GM03348 (cell line): ENCODE measurements around the gene DBNL.
A peak's percentile ranks its signal among the peaks of the same experiment; 100 is the strongest.

Experiments
- DNase-seq: peaks from one replicate; pipeline ENCODE4 v3.0.0; 2012; ENCODE audit warnings: low spot score

DBNL gene

GRCh38 chr7:44078521-44078920, 34.0 kb downstream of the DBNL start:
- no peak for DNase-seq

DNA sequence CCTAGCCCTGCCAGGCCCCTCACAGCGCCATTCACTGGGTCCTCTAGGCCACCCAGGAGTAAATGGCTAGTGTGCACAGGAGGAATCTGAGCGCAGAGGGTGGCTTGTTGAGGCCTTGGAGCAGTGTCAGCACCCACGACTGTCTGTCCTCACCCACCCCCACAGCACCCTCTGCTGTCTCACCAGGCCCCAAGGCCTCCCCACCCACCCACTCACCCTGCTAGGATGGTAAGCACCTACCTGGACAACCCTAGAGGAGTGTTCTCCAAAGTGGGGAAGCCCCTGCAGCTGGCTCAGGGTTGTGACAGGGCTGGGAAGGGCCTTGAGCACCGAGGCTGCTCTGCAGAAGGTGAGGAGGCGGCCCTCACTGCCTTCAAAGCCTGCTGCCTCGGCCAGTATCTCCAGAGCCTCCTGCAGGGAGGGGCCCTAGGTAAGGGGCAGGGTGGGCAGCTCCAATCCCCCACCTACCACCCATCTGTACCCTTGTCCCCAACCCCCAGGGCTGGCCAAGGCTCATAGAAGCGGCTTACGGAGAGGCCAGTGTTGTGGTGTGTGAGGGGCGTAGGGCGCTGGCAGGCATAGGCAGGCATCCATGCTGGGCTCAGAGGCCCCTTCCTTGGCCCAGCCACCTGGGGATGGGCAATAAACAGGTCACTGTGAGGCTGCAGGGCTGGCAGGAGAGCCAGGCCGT, 35.0 kb downstream of the DBNL start:
- DNase-seq: no peak

DNA sequence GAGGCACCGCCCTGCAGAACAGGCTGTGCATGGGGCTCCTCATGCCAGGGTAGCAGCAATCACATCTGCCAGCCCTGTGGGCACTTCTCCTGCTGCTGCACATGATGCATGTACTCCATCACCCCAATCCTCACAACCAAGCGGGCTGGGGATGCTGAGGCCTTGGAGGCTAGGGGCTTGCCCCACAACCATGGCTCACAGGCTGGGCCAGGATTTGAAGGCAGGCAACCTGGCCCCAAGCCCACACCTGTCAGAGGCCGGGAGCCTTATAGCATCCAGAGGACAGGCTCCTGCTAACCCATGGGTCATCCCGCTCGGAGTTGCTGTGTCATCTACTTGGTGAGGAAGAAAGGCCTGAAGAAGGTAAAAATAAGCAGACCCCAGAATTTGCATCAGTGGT, 35.6 kb downstream of the DBNL start:
- no peak for DNase-seq

GRCh38 chr7:44080686-44081265, 36.3 kb downstream of the DBNL start:
- DNase-seq: no peak

DNA sequence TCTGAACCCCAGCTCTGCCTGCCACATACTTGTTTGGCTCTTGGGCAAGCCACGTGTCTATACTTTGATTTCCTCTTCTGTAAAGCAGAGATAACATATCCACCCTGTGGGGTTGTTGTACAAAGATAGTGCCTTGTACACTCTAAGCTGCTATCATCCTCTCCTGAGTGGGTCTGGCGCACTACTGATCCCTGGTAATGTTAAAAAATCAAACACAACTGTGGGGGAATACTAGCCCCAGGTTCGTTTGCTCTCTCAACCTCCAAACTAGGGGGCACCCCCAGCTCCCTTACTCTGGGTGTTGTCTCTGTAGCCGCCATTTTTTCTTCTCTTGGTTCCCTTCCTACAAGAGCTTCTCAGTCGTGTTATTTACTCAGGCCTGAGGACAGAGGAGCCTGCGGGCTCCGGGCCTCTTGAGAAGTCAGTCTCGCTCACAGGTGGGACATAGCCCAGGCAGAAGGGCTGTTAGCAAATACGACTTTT, 36.8 kb downstream of the DBNL start:
- DNase-seq: no peak

DNA sequence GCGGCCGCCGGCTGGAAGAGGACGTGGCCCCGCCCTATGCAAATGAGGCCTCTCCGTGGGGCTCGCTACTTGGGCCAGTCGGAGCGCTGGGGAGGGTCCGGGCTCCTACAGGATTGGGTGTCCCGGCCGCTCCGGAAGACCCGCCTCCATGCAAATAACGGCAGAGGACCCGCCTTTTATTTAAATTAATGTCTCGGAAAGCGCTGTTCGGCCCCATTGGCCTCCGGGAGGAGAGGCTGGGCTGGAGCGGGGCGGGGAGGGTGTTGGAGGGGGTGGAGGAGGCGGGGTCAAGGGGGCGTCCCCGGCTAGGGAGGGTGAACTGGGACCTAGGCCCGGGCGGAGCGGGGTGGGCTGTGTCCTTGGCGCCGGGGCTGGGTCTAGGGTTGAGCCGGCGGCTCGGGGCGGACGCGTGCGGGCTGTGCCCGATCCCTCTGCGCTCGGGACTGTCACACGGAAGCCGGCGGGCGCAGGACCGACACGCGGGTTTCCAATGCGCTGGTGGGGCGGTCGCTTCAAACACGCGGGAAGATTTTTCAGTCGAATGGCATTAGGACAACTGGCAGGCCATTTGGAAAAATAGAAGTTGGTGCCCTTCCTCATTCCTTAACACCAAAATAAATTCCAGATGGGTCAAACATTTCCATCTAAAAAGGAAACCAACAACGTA, 38.2 kb downstream of the DBNL start:
- peak; percentile 98 for DNase-seq

- no peak for DNase-seq
These were observed 39.3 kb downstream of the DBNL start for GRCh38 chr7:44083796-44084195.

DNA sequence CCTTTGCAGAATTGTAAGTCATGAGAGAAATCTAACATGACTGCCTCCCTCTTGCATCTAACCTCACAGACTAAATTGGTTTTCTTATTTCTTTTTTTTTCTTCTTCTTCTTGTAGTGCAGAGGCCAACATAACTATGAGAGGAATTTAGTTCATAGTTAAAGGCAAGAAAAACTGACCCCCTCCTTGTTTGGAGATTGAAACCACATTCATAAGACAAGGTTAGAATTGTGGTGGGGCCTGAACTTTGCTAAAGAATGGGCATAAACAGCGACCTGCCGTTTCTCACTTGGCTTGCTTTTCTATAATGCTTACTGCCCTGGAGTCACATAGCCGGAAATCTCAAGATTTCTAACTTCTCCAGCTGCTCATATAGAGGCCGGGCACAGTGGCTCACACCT, 40.2 kb downstream of the DBNL start:
- no peak for DNase-seq

- DNase-seq: no peak
These were observed 41.0 kb downstream of the DBNL start for GRCh38 chr7:44085546-44085945.

DNA sequence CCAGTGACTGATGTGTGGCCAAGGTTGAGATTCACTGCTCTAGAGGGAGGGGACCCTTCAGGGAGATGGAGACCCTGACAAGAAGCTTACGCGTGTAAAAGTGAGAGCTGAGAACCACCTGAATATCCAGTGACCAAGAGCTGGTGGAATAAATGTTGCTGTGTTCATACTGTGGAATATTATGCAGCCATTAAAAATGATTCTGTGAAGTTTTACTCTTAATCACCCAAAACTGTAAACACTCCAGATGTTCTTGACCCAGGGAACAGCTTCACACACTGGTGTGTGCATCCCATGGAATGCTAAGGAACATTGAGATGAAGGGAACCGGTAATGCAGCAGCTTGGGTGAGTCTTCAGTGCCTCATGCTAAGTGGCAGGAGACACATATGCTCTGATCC, 42.1 kb downstream of the DBNL start:
- DNase-seq: no peak

GRCh38 chr7:44087911-44088838, 43.7 kb downstream of the DBNL start:
- DNase-seq: peak; percentile 90

DNA sequence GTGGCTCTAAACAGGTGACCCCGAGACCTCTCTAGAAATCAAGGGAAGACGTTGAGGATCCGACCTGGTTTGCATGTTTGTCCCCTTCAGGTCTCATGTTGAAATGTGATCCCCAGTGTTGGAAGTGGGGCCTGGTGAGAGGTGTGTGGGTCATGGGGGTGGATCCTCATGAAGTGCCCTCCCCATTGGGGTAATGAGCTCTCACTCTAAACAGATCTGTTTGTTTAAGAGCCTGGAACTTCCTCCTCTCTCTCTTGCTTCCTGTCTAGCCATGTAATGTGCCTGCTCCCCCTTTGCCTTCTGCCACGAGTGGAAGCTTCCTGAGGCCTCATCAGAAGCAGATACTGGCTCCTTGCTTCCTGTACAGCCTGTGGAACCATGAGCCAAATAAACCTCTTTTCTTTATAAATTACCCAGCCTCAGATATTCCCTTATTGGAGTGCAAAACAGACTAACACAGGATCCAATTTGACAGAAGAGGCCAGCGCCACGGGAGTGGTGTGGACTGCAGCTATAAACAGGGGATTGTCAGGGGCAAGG, 48.7 kb downstream of the DBNL start:
- no peak for DNase-seq

DNA sequence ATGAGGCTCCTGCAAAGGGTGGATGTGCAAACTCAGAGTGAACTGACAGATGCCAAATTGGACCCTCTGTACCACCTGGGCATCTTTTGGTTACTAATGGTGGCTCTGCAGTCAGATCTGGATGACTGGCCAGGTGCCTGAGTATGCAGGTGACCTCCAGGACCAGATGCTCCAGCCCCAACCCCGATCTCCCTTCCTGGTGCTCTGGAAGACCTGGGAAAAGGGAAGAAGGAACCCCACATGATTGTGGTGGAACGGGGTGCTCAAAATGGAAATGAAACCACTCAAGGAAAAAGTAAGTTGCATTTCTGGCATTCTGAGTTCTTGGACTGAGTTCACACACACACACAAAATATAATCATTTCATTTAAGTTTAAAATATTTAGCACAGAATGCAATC, 49.9 kb downstream of the DBNL start:
- DNase-seq: no peak

DNA sequence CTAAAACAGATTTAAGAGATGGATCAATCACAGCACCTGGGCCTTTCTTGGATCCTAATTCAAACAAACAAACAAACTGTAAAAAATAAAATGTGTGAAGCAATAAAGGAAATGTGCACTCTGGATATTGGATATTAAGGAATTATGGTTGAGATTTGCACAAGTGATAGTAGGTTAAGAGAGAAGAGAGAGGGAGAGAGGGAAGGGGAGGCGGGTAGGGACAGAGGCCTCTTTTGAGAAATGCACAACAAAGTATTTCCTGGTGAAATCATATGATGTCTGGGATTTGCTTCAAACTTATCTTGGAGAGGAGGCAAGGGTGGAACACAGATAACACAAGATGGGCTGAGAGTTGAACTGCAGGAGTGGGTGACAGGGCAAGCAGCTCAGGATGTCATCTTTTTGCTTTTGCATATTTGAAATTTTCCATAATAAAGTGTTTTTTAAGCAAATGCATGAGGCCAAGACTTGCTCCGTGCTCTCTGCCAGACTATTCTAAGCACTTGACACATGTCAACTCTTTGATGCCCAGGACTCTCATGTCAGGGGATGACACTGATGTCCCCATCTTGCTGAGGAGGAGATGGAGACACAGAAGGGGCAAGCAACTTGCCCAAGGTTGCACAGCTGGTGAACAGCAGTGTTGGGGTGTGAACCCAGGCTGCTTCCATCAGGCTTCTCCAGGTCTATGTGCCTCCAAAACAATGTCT, 50.5 kb downstream of the DBNL start:
- DNase-seq: no peak

DNA sequence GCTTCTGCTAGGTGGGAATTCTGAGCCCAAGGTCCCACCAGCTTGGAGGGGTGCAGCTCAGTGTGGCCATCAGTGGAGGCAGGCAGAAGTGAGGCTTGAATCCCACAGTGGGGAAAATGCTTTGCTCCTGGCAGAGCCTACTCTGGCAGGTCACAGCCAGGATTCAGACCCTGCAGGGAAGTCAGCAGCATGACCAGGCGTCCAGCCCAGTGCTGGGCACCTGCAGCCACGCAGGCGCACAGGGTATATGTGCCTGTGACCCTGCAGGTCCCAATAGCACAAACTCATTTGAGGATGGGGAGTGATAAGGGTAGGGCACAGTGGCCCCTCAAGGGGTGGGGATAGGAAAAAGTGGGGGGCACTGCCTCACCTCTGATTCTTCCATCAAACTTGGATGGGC, 51.3 kb downstream of the DBNL start:
- no peak for DNase-seq

DNA sequence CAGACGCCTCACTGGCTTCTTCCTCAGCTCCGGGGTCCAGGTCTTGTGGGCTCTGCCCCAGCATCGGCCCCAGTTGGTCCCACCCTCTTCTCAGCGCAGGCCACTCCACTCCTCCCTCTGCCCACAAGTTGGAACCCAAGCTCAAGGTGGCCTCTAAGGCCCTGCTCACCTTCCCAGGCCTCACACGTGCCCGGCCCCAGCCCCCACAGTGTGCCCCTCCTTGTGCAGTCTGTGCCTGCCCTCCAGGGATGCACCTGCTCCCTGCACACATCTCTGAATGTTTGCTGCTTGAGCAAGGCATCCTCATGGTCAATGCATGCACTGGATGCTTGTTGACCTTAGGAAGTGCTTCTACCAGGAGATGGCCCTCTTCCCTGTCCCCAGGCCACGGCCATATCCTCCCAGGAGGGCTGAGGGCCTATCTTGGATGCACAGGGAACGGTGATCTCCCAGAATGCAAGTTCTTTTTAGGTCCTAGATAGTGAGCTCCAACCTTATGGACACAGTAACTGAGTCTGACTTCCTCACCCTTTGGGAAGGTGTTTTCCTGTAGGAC, 51.9 kb downstream of the DBNL start:
- DNase-seq: no peak

GRCh38 chr7:44097064-44097932, 52.8 kb downstream of the DBNL start:
- no peak for DNase-seq

DNA sequence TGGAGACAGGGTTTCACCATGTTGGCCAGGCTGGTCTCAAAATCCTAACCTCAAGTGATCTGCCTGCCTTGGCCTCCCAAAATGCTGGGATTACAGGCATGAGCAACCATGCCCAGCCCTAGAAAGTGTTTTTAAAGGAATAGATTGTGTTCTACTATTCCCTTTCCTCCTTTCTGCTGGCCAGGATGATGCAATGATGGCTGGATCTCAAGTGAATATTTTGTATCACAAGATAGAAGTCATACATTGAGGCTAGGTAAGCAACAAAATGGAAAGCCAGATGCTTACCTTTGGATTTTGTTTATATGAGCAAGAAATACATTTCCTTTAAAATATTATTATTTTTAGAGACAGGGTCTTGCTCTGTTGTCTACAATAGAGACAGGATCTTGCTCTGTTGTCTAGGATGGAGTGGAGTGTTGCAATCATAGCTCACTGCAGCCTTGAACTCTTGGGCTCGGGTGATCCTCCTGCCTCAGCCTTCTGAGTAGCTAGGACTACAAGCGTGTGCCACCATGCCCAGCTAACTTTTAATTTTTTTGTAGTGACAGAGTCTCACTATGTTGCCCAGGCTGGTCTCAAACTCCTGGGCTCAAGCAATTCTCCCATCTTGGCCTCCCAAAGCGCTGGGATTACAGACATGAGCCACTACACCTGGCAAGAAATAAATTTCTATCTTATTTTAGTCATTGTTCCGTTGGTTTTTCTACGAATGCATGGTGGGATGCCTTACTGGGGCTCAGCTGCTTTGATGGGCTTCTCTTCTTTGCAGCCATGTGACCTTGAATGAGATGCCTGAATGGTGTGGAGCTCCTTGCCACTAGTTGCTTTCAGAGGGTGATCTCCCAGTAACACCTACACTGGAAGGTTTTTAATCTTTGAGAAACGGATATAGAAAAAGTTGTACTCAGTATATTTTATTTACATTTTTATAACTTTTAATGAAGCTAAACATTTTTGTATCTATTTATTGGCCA, 53.9 kb downstream of the DBNL start:
- DNase-seq: no peak

- DNase-seq: no peak
These were observed 55.2 kb downstream of the DBNL start for GRCh38 chr7:44099669-44100068.
